Left ventricle myocardium inferior (tissue), 1 donor: ENCODE data around the gene BRS3. TPM values are rescaled to one million over a fixed set of nuclear protein-coding genes. Genes with fewer than 3 reads are reported as not detected.
"Not testable (repeated sequence)": the region's sequence is repeated elsewhere in the genome, so short reads cannot be mapped to it uniquely, and the experiment has no call there.

Experiments
- DNase-seq: peaks from one replicate; pipeline ENCODE4 v3.0.0-alpha.2; 2020
- H3K27ac ChIP-seq: fragments of 200-600 bp; replicated peaks from 2 replicates; pipeline ENCODE4 v1.8.0; 2021
- H3K27me3 ChIP-seq: fragments of 200-600 bp; 2 replicates; pipeline ENCODE4 v1.8.0; 2021; ENCODE audit warnings: low read depth
- H3K36me3 ChIP-seq: fragments of 200-600 bp; 2 replicates; pipeline ENCODE4 v1.8.0; 2021
- H3K4me1 ChIP-seq: fragments of 200-600 bp; 2 replicates; pipeline ENCODE4 v1.8.0; 2021
- H3K4me3 ChIP-seq: fragments of 200-600 bp; 2 replicates; pipeline ENCODE4 v1.8.0; 2021; ENCODE audit warnings: mild to moderate bottlenecking, moderate library complexity
- H3K9me3 ChIP-seq: fragments of 200-600 bp; replicated peaks from 2 replicates; pipeline ENCODE4 v1.8.0; 2021
- CTCF ChIP-seq: fragments of 200-600 bp; IDR thresholded peaks from 2 replicates; pipeline ENCODE4 v1.8.0; 2021; ENCODE audit warnings: antibody characterized with exemption, mild to moderate bottlenecking, borderline replicate concordance
- intact Hi-C: fragments of 100-400 bp; cut with micrococcal nuclease; formaldehyde crosslinking; loops from one replicate; pipeline ENCODE4 v1.11.0; 2022
- long read RNA-seq: library from polyadenylated mRNA; unstranded; transcript quantifications from one replicate; pipeline ENCODE4 v2.0.0, GENCODE V29; 2021
- total RNA-seq: library from RNA; stranded (reverse); fragmentation: NEBNext Ultra II Directional; extraction: Animal tissue kit (Norgen Biotek cat#: 25700); gene quantifications from one replicate; pipeline ENCODE4 v1.2.1, GENCODE V29; 2021
- donor health status: DM: no; HTN: yes; CAD: no; lungs with severe emphysema.

The BRS3 gene
- total RNA-seq, result not detected
- long read RNA-seq, result 0 reads

DNA sequence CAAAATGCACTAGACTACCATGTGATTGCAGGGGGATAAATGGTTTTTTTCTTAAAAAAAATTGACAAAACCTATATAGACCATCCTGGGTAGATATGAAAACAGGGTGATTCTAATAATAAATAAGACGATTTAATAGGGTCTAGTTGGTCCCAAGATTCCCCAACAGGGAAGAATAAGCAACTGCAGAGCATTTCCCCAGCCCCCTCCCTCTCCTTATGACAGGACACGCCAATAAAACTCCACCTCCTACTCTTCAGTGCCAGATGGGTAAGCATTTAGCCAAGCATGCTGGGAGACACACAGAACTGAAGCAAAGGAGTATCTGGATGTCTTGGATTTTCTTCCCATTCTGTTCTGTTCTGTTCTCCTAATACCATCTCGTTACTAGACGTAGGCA, at the start of gene BRS3:
BRS3 (plus strand) TSS at position 301 of the 400 bp plus-strand sequence. CDS start 168 bp downstream, outside the sequence.
- Histone ChIP-seq H3K4me1 (no peaks in the 10 kb centered on the region), H3K4me3 (no peak within 1 kb of the TSS), H3K27ac (no peak within 1 kb of the TSS), H3K9me3 (no peaks in the 10 kb centered on the region), H3K36me3 (no peaks in the 10 kb centered on the region), H3K27me3 (peaks cover 24% of the 10 kb centered on the region)
- DNase-seq, result no peak
- TF ChIP-seq CTCF, result no peak
- intact Hi-C loops, result no loop called here

GRCh38 chrX:136438192-136438591, 49.6 kb upstream of the BRS3 start:
- no peak for TF ChIP-seq CTCF
- no peak overlapping the region for H3K4me3 ChIP-seq
- H3K36me3 ChIP-seq, result no peaks in the 10 kb centered on the region
- H3K9me3 ChIP-seq, result no peaks in the 10 kb centered on the region
- no peak for DNase-seq
- intact Hi-C loops, result no loop called here
- H3K4me1 ChIP-seq, result no peaks in the 10 kb centered on the region
- no peaks in the 10 kb centered on the region for H3K27me3 ChIP-seq
- no peak overlapping the region for H3K27ac ChIP-seq

DNA sequence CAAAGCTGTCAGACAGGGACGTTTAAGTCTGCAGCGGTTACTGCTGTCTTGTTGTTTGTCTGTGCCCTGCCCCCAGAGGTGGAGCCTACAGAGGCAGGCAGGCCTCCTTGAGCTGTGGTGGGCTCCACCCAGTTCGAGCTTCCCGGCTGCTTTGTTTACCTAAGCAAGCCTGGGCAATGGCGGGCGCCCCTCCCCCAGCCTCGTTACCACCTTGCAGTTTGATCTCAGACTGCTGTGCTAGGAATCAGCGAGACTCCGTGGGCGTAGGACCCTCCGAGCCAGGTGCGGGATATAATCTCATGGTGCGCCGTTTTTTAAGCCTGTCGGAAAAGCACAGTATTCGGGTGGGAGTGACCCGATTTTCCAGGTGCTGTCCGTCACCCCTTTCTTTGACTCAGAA, 42.1 kb upstream of the BRS3 start:
- H3K36me3 ChIP-seq, DNase-seq, H3K27me3 ChIP-seq, H3K9me3 ChIP-seq, intact Hi-C loops, H3K4me3 ChIP-seq, H3K4me1 ChIP-seq, H3K27ac ChIP-seq: not testable (repeated sequence)

- no peak for DNase-seq
- Histone ChIP-seq H3K36me3 (no peaks in the 10 kb centered on the region), H3K27me3 (no peaks in the 10 kb centered on the region), H3K9me3 (no peaks in the 10 kb centered on the region), H3K4me1 (no peaks in the 10 kb centered on the region), H3K4me3 (no peak overlapping the region), H3K27ac (no peak overlapping the region)
- TF ChIP-seq CTCF, result no peak
- intact Hi-C loops, result no loop called here
Observed at GRCh38 chrX:136446208-136446607, 41.5 kb upstream of the BRS3 start.

DNA sequence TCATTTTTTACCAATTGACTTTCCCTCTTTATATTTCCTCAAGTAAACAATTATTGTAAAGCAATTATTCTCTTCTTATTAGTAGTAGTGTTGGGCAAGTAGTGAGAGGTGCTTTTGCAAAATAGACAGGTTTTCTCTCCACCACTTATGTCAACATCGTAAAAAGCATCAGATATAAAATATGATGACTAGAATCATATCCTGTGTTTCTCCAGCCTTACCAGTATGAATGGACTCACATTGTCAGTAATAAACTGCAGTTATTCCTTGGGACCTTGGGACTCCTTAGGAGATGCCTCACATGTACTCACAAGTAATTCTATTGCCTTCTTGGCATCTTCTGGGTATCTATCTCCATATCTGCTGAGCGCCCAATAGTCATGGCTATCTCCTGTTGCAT, 40.4 kb upstream of the BRS3 start:
- DNase-seq, result no peak
- Histone ChIP-seq H3K27ac (no peak overlapping the region), H3K36me3 (no peaks in the 10 kb centered on the region), H3K4me3 (no peak overlapping the region), H3K9me3 (no peaks in the 10 kb centered on the region), H3K27me3 (no peaks in the 10 kb centered on the region), H3K4me1 (no peaks in the 10 kb centered on the region)
- intact Hi-C loops, result no loop called here
- no peak for TF ChIP-seq CTCF

DNA sequence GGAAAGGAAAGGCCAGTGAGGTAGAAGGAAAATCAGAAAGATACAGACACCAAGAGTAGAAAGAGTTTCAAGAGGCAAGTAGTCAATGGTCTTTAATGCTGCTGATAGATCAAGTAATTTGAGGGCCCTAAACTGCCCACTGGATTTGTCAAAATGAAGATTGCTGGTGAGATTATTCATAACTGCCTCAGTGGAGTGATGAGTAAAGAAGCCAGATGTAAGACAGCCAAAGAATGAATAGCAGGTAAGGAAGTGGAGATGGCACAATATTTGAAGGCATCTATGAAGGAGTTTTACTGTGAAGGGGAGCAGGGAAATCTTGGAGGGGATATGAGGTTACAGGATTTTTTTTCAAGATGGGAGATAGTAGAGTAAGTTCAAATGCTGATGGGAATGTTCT, 39.8 kb upstream of the BRS3 start:
- no peak for DNase-seq
- intact Hi-C loops, result no loop called here
- H3K9me3 ChIP-seq, result no peaks in the 10 kb centered on the region
- TF ChIP-seq CTCF, result no peak
- no peaks in the 10 kb centered on the region for H3K36me3 ChIP-seq
- H3K27ac ChIP-seq, result no peak overlapping the region
- no peak overlapping the region for H3K4me3 ChIP-seq
- H3K27me3 ChIP-seq, result no peaks in the 10 kb centered on the region
- H3K4me1 ChIP-seq, result no peaks in the 10 kb centered on the region
